ENCODE results near the gene TMPRSS3.

Gene TMPRSS3

DNA sequence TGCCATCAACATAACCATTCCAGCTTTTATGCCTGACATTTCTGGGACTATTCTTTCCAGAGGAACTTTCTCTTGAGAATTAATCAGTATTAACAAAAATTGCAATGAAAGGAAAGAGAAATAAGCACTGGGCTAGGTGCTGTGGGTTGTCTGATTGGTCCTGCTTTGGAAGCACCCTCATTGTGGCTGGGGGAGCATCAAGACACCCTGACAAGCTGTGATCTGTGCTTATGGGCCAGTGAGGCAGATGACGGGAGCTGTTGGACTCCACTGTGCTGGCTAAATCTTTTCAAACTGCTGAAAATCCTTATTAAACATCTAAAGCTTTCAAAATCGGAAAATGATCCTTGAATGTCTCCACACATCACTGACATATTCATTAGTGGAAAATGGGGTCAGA is 27.8 kb upstream of the TMPRSS3 start:
- TF ChIP-seq ZFX (IDR thresholded peaks at IDR 0.05), result no peak
- TF ChIP-seq, protein P1, sequence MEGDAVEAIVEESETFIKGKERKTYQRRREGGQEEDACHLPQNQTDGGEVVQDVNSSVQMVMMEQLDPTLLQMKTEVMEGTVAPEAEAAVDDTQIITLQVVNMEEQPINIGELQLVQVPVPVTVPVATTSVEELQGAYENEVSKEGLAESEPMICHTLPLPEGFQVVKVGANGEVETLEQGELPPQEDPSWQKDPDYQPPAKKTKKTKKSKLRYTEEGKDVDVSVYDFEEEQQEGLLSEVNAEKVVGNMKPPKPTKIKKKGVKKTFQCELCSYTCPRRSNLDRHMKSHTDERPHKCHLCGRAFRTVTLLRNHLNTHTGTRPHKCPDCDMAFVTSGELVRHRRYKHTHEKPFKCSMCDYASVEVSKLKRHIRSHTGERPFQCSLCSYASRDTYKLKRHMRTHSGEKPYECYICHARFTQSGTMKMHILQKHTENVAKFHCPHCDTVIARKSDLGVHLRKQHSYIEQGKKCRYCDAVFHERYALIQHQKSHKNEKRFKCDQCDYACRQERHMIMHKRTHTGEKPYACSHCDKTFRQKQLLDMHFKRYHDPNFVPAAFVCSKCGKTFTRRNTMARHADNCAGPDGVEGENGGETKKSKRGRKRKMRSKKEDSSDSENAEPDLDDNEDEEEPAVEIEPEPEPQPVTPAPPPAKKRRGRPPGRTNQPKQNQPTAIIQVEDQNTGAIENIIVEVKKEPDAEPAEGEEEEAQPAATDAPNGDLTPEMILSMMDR (conservative IDR thresholded peaks at IDR 0.05), result no peak

DNA sequence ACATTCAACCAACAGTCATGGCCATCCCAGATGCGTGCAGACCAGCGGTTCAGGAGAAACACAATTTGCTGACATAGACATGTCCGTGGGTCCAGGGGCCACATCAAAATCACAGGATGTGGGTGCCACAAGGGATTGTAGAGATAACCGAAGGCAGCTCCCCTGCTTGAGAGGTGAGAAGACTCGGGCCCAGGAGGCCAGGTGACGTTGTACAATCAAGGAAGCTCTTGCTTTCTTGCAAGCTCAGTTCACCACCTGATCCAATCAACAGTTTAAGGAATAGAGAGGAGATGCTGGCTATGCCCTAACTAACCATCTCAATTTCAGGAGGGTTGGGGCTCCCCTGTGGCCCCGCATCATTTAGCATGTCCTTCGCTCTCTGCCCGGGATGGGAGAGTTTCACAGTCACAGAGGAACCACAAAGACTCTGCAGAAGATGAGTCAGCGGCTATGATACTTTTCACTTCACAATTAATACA is 27.4 kb upstream of the TMPRSS3 start:
- H3K27ac ChIP-seq, result no peak overlapping the region
- TF ChIP-seq, protein P1 (conservative IDR thresholded peaks at IDR 0.05), result no peak
- TF ChIP-seq ZFX (IDR thresholded peaks at IDR 0.05), result no peak

More for the DNA sequence above, 27.8 kb upstream of the TMPRSS3 start:
- H3K27ac ChIP-seq, result no peak overlapping the region

DNA sequence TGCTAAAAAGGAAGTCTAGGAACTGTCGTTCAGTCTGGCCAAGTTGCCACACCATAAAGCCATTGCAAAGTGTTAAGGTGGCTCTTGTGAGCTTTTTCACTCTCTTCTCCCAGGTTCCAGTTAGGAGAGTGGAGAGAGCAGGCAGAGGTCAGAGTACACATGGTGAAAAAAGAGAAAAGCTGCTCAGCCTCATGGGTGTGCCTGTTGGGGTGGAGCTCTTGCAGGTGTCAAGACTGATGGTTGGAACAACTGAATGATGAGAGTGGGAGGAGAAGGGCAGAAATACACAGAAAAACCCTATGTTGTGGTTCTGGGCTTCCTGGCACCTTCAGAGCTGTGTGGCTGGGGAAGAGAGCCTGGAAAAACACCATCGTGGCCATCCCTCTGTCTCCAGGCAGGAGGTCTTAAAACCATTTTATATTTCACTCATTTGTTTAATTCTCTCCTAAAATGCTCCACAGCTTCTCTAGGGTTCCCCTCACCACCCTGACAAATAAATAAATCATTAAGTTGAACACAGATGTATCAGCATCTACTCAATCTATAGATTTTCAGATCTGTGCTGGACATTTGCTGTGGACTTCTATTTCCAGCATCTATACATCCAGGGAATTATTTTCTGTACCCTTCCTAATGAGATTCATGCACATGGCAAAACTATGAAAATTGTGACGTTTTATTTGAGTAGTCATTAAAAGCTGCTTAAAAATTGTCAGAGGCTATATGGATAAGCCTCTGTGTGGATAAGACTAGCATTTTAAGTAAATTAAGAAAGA is 25.4 kb upstream of the TMPRSS3 start:
- no peak overlapping the region for H3K27ac ChIP-seq
- no peak for TF ChIP-seq ZFX (IDR thresholded peaks at IDR 0.05)
- TF ChIP-seq, protein P1 (conservative IDR thresholded peaks at IDR 0.05), result no peak

DNA sequence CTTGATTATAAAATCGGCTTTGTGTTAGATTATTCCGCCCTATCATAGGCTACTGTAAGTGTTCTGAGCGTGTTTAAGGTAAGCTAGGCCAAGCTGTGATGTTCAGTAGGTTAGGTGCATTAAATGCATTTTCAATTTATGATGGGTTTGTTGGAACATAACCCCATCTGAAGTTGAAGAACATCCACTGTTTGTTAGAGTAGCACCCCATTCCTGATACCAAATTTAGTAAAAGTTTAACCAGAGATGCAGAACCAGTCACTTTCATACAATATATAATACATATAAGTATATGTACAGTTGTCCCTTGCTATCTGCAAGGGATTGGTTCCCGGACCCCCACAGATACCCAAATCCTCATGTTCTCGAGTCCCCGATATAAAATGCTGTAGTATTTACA is 24.0 kb upstream of the TMPRSS3 start:
- TF ChIP-seq, protein P1 (conservative IDR thresholded peaks at IDR 0.05), result no peak
- no peak for TF ChIP-seq ZFX (IDR thresholded peaks at IDR 0.05)
- no peak overlapping the region for H3K27ac ChIP-seq

DNA sequence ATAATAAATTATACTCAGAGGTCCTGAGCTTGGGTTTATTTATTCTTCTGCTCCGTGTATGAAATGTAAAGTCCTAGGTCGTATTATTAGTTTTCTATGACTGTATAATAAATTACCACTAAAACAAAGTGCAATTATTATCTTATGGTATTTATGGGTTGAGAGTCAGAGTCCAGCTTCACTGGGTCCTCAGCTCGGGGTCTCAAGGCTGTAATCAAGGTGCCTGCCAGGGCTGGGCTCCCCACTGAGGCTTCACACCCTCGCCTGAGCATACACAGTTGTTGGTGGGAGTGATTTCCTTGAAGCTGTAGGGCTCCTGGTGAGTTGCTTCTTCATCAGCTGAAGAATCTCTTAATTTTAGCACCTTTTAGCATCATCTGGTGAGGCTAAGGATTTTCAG is 23.0 kb upstream of the TMPRSS3 start:
- no peak for TF ChIP-seq ZFX (IDR thresholded peaks at IDR 0.05)
- TF ChIP-seq, protein P1 (conservative IDR thresholded peaks at IDR 0.05), result no peak
- H3K27ac ChIP-seq, result no peak overlapping the region

DNA sequence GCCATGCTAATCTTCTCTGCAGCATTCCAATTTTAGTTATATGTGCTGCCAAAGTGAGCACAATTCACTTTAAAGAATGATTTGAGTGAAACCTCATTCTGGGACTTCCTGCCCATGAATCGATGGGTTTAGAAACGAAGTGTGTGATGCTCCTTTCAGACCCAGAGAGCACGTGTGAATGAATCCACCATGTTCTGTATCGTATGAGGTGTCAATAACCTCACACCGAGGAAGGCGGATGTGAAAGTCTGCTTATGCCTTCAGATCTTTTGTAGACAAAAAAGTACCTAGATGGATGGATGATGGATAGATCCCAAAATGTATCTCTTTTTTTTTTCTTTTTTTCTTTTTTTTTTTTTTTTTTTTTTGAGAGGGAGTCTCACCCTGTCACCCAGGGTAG is 21.7 kb upstream of the TMPRSS3 start:
- H3K27ac ChIP-seq, result no peak overlapping the region
- TF ChIP-seq, protein P1 (conservative IDR thresholded peaks at IDR 0.05), result no peak
- no peak for TF ChIP-seq ZFX (IDR thresholded peaks at IDR 0.05)

DNA sequence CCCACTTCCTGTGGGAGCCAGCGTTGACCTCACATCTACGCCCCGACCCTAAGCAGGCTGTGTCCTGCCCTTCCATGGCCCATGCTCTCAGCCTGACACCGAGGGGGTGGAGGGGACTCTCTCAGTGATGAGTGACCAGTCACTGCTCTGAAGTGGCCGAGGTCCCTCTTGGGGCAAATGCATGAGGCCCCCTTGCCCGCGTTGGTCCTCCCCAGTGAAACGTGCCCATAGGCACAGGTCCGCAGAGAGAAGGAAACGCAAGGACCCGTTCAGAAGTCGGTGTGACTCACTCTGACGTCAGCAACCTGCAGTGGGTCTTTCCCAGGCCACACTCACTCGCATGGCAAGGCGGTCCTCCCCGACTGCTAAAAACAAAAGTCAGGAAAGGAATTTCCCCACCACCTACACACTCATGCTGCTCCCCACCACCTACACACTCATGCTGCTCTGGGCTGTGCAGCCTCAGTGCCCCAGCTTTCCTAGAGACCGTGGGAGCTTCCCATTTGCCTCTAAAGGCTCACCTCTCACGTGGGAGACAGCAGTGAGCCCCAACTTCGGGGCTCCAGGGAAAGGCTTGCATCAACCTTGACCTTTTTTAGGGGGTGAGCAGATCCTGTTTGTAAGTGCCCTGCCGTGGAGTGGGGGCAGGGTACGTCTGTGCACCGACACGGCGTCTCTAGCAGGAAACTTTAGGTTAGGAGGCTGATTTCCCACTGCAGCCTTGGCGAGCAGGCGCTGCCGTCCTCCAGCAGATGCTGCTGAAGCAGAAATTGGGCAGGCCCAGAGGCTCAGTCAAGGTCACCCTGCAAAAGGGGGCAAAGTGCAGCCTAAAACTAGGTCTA is 19.3 kb upstream of the TMPRSS3 start:
- no peak overlapping the region for H3K27ac ChIP-seq
- TF ChIP-seq ZFX (IDR thresholded peaks at IDR 0.05), result no peak
- TF ChIP-seq, protein P1 (conservative IDR thresholded peaks at IDR 0.05), result no peak
